Omental fat pad (tissue), 4 donors: ENCODE data around the gene TPRN. TPM values are rescaled to one million over a fixed set of nuclear protein-coding genes. Genes with fewer than 3 reads are reported as not detected.

ENCODE experiments used
- ATAC-seq: fragments of 150-250 bp; one replicate; pipeline ENCODE4 v1.9.1; 2016; ENCODE audit warnings: mild to moderate bottlenecking, moderate library complexity; ENCODE audit not compliant: low FRiP score
- DNase-seq: peaks from one replicate; pipeline ENCODE4 v3.0.0-alpha.2; 2019; ENCODE audit warnings: low spot score
- CTCF ChIP-seq, 3 donors: fragments of 450-650 bp; IDR thresholded peaks; one replicate each; pipeline ENCODE4 v1.5.1; 2016 to 2017; ENCODE audit warnings: antibody characterized with exemption in 3 of 3, mild to moderate bottlenecking in 3 of 3, moderate library complexity in 2 of 3
- total RNA-seq, 4 donors: library from RNA; depleted of rRNA; stranded (reverse); fragments of >200 nt; gene quantifications; one replicate each; pipeline ENCODE4 v1.1.0, GENCODE V29; 2016

Gene TPRN
- total RNA-seq, 4 donors from 2014 or later, result 3.6 to 6.5 (median 4.9) TPM

GRCh38 chr9:137188086-137188489, 12.5 kb downstream of the TPRN start:
- ATAC-seq (peak; percentile 2), DNase-seq (no peak)
- no peak for TF ChIP-seq CTCF (IDR thresholded peaks at IDR 0.05)

- no peak for TF ChIP-seq CTCF (IDR thresholded peaks at IDR 0.05)
- DNase-seq (no peak), ATAC-seq (no peak)
Observed at GRCh38 chr9:137187386-137187785, 13.2 kb downstream of the TPRN start.

GRCh38 chr9:137186385-137186784, 14.2 kb downstream of the TPRN start:
- TF ChIP-seq CTCF (IDR thresholded peaks at IDR 0.05), result no peak
- ATAC-seq, result no peak
- no peak for DNase-seq

- TF ChIP-seq CTCF (IDR thresholded peaks at IDR 0.05), result no peak
- DNase-seq (no peak), ATAC-seq (no peak)
Observed at GRCh38 chr9:137185921-137186320, 14.6 kb downstream of the TPRN start.

GRCh38 chr9:137184881-137185660, 15.5 kb downstream of the TPRN start:
- no peak for ATAC-seq
- TF ChIP-seq CTCF (IDR thresholded peaks at IDR 0.05), result no peak
- no peak for DNase-seq

- ATAC-seq (no peak), DNase-seq (no peak)
- no peak for TF ChIP-seq CTCF (IDR thresholded peaks at IDR 0.05)
Observed at GRCh38 chr9:137183980-137184595, 16.5 kb downstream of the TPRN start.

- no peak for ATAC-seq
- TF ChIP-seq CTCF (IDR thresholded peaks at IDR 0.05), result no peak
- no peak for DNase-seq
Observed at GRCh38 chr9:137182836-137183235, 17.7 kb downstream of the TPRN start.
